ENCODE results near the gene UGT1A3. TPM values are rescaled to one million over a fixed set of nuclear protein-coding genes. Genes with fewer than 3 reads are reported as not detected.
A peak's percentile ranks its signal among the peaks of the same experiment; 100 is the strongest.

UGT1A3 gene
- total and polyA plus RNA-seq, 3 donors from 2014 or later: not detected

DNA sequence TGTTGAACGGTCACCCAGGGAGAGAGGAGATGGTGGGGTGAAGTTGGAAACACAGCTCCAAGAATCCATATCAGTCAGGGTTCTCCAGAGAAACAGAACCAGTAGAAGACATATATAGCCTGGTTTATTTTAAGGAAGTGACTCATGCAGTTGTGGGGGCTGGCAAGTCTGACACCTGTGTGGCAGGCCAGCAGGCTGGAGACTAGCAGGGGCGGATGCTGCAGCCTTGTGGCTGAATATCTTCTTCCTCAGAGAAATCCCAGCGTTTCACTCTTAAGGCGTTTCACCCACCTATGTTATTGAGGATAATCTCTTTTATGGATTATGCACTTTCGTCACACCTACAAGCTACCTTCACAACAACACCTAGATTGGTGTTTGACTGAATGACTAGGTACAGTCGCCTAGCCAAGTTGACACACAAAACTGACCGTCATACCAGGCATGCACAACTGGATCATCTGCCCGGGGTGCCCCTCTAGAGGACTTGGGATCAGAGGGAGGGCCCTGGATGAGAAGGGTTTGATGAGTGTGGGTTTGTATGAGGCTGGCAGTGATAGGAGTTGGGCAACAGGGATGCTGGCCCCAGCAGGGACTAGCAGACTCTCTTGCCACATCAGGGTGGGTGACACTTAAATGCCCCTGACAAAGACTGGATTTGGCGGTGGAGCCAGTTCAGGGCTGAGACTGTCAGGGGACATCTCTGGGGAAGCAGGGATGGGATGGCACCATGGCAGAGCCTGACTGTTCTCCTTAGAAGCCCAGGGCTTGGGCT is 72.7 kb downstream of the UGT1A3 start:
- no peak overlapping the region for H3K27ac ChIP-seq
- no peaks in the 10 kb centered on the region for H3K4me1 ChIP-seq
- H3K9me3 ChIP-seq: no peaks in the 10 kb centered on the region
- no peak overlapping the region for H3K4me3 ChIP-seq
- H3K36me3 ChIP-seq (ENCODE audit: low read depth, missing control alignments): no peaks in the 10 kb centered on the region
- TF ChIP-seq, protein P1, sequence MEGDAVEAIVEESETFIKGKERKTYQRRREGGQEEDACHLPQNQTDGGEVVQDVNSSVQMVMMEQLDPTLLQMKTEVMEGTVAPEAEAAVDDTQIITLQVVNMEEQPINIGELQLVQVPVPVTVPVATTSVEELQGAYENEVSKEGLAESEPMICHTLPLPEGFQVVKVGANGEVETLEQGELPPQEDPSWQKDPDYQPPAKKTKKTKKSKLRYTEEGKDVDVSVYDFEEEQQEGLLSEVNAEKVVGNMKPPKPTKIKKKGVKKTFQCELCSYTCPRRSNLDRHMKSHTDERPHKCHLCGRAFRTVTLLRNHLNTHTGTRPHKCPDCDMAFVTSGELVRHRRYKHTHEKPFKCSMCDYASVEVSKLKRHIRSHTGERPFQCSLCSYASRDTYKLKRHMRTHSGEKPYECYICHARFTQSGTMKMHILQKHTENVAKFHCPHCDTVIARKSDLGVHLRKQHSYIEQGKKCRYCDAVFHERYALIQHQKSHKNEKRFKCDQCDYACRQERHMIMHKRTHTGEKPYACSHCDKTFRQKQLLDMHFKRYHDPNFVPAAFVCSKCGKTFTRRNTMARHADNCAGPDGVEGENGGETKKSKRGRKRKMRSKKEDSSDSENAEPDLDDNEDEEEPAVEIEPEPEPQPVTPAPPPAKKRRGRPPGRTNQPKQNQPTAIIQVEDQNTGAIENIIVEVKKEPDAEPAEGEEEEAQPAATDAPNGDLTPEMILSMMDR (IDR thresholded peaks at IDR 0.05): no peak
- TF ChIP-seq POLR2A (IDR thresholded peaks at IDR 0.05): no peak
- DNase-seq: peak; percentile 6
- no peaks in the 10 kb centered on the region for H3K27me3 ChIP-seq
- 71 to 85% methylated on average over 9 of the region's 9 CpGs for WGBS, 2 donors
- intact Hi-C loops (cut with DNase I; ENCODE audit: low total_unique reads): no loop called here

- 74 to 77% methylated on average over 3 of the region's 3 CpGs for WGBS, 2 donors
- no peaks in the 10 kb centered on the region for H3K27me3 ChIP-seq
- no peaks in the 10 kb centered on the region for H3K36me3 ChIP-seq (ENCODE audit: low read depth, missing control alignments)
- no peaks in the 10 kb centered on the region for H3K9me3 ChIP-seq
- H3K4me1 ChIP-seq: no peaks in the 10 kb centered on the region
- no peak overlapping the region for H3K4me3 ChIP-seq
- TF ChIP-seq, protein P1 (IDR thresholded peaks at IDR 0.05): no peak
- TF ChIP-seq POLR2A (IDR thresholded peaks at IDR 0.05): no peak
- no peak overlapping the region for H3K27ac ChIP-seq
- DNase-seq: peak; percentile 9
- intact Hi-C loops (cut with DNase I; ENCODE audit: low total_unique reads): no loop called here
These were observed 73.4 kb downstream of the UGT1A3 start for GRCh38 chr2:233802132-233802815.

DNA sequence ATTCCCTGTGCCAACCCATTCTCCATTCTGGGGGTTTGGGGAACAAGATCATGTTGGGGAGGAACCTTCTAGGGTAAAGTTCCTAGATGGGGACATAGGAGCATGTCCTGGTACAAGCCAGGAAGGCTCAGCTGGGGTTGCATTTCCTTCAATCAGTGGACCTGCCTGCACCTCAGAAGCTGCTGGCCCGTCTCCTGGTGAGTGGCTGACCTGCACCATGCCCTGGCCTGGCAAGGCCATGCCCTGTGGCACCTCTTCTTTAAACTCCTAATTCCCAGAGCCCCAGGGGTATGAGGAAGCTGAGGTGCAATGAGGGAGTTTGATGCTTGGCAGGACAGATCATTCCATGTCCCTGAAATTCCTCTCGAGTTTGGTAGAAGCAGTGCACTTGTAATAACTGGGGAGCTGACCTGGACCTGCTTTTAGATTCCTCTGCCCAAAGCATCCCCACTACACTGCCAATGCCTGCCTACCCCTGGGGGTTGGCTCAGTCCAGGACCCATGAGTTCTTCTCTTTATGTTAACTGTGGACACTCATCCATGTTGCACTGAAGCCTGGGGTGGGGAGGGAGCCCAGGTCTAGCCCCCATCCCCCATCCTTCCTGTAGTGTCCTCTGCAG is 74.6 kb downstream of the UGT1A3 start:
- intact Hi-C loops (cut with DNase I; ENCODE audit: low total_unique reads): no loop called here
- DNase-seq: peak; percentile 9
- Histone ChIP-seq H3K4me1 (no peaks in the 10 kb centered on the region), H3K4me3 (no peak overlapping the region), H3K27me3 (no peaks in the 10 kb centered on the region), H3K27ac (no peak overlapping the region), H3K36me3 (ENCODE audit: low read depth, missing control alignments) (no peaks in the 10 kb centered on the region), H3K9me3 (no peaks in the 10 kb centered on the region)
- no peak for TF ChIP-seq POLR2A (IDR thresholded peaks at IDR 0.05)
- TF ChIP-seq, protein P1 (IDR thresholded peaks at IDR 0.05): no peak
- WGBS, 2 donors: 81 to 89% methylated on average over 1 to 2 of the region's 2 CpGs

DNA sequence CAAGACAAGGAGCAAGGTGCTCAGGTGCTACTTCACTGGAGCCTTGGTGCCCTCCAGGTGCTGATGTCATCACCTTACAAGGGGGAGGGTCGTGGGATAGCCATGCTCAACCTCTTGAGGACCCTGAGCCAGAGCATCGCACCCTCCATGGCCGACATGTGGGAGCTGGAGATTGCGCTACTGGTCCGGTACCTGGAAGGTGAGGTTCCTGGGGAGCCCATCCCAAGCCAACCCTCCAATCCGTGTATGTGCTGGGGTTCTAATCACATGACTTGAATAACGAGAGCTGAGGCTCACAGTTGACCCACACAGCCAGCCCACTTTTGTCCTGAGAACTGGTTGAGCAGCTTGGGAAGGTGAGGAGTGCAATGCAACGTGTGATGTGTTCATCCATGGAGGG is 75.2 kb downstream of the UGT1A3 start:
- H3K36me3 ChIP-seq (ENCODE audit: low read depth, missing control alignments): no peaks in the 10 kb centered on the region
- no peaks in the 10 kb centered on the region for H3K9me3 ChIP-seq
- H3K27ac ChIP-seq: no peak overlapping the region
- peak; percentile 9 for DNase-seq
- intact Hi-C loops (cut with DNase I; ENCODE audit: low total_unique reads): no loop called here
- H3K4me3 ChIP-seq: no peak overlapping the region
- no peaks in the 10 kb centered on the region for H3K4me1 ChIP-seq
- H3K27me3 ChIP-seq: no peaks in the 10 kb centered on the region
- TF ChIP-seq POLR2A (IDR thresholded peaks at IDR 0.05): no peak
- TF ChIP-seq, protein P1 (IDR thresholded peaks at IDR 0.05): no peak
- 56 to 71% methylated on average over 4 to 8 of the region's 8 CpGs for WGBS, 2 donors
